SK-MEL-5 (cell line): ENCODE measurements around the gene MAPRE3. TPM values are rescaled to one million over a fixed set of nuclear protein-coding genes. Genes with fewer than 3 reads are reported as not detected.

Experiments used
- DNase-seq: peaks from one replicate; pipeline ENCODE4 v3.0.0-alpha.2; 2016; ENCODE audit warnings: low read depth, low spot score
- in situ Hi-C: cut with HindIII; loops from 2 replicates; pipeline ENCODE4 v1.10.0; 2016; ENCODE audit warnings: low sequenced_read_pairs, high pct_unique_total_duplicates, low pct_unique_long_range_greater_than_20kb
- total RNA-seq: library from RNA; depleted of rRNA; stranded (reverse); fragments of >200 nt; shearing (Covaris generic); gene quantifications from 2 replicates; pipeline ENCODE4 v1.2.3, GENCODE V29; 2014

MAPRE3 gene
- total RNA-seq, 1 experiment from 2014 or later: 3.5 TPM

DNA sequence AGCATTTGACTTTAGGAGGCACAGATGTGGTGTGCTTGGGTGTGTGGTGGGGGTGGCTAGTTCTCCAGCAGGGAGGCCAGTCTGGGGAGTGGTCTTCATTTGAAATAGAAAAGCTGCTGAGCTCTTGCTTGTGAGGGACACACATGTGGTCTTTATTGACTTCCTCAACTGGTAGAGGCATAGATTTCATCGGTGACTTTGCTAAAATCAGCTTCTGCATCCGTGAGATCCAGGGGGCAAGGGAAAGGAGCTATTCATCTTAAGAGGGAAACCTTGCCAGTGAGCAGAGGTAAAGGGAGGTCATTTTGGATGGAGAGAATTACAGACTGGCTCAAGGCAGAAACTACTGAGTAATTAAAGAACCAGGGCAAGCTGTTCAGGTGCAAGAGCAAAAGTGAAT is 4.7 kb downstream of the MAPRE3 start:
- in situ Hi-C loops: no loop called here
- no peak for DNase-seq

DNA sequence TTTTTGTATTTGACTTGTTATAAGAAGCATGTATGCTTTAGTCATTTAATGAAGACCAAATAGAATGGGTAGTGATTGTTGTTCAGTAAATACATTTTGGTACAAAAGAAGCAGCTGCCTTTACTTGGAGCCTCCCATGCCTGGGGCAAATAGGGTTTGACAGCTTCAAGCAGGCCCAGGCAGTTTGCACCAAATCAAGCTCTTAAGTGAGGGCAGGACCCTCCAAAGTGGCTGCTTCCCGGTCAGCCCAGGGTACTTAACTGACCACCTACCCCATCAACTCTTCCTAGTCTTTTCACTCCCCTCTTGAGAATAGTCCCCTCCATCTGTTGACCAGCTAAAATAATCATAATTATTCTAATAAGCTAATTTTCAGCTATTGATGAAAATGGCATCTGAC is 5.2 kb downstream of the MAPRE3 start:
- in situ Hi-C loops: no loop called here
- no peak for DNase-seq

DNA sequence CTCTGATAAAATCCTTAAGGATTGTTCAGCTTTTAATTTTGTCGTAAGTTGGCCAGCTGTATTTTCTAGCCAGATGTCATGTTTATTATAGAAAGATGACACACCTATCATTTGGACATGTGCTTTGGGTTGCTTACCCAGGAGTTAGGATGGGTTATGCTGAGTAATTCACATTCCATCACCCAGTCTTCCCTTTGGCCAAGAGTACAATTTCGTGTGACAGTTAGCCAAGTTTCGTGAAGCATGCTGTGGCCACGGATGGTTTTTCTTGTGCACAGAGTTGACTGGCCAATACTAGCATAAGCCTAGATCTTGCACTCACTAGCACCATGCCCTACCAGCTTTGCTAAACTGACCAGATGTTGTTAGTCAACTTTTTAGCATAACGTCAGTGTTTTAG is 5.8 kb downstream of the MAPRE3 start:
- DNase-seq: no peak
- in situ Hi-C loops: no loop called here

DNA sequence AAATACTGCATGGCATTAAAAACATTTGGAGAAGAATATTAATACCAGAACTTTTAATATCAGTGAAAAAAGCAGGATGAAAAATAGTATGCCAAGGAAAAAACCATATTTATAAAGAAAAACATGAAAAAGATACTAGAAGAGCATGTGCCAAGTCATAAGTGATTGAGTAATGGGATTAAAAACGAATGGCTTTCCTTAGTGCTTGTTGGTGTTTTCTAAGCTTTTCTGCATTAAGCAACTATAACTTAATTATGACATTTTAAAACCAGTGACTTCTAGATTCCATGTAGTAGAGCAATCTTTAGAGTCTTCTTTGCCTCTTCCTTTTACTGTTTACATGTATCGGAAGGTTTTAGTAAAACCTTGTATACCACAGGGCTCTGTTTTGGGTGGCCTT is 6.6 kb downstream of the MAPRE3 start:
- in situ Hi-C loops: no loop called here
- DNase-seq: no peak

DNA sequence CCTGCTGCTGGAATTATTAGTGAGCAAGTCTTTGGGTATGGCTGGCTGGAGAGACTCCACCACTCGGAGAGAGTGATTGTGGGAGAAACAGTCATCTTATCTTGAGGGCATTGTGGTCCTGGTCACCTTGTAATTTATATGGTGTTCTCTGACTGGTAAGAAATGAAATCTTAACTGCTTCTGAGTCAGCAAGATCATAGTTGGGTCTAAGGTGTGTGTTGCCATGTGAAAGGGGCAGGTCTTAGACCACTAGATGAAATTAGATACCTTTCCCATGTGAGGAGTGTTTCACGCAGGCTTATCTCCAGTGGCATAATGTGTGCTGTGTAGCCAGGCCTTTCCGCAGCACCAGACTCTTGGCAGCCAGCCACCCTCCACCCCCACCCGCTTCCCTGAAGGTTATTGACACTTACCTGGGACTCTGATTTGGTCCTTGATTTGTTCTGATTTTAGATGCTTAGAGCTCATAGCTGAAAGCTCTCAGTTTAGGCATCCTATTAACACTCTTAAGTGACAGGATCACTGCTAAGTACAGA is 7.7 kb downstream of the MAPRE3 start:
- in situ Hi-C loops: no loop called here
- DNase-seq: no peak

DNA sequence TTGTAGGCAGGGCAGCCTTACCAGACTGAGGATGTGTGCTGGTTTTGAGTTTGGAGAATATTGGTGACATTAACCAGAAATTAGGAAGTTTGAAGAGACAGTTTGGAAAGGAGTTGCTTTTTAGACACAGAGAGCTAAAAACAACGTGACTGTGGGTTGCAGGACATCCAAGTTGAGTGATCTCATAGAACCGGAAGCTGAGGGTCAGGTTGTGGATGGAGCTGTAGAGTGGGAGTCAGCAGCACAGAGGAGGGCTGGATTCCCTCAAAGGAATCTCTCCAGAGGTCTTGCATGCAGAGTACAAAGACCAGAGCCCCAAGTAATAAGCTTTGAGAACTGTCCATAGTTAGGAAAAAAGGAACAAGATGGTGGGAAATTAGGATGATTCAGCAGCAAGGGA is 9.3 kb downstream of the MAPRE3 start:
- DNase-seq: no peak
- in situ Hi-C loops: no loop called here

DNA sequence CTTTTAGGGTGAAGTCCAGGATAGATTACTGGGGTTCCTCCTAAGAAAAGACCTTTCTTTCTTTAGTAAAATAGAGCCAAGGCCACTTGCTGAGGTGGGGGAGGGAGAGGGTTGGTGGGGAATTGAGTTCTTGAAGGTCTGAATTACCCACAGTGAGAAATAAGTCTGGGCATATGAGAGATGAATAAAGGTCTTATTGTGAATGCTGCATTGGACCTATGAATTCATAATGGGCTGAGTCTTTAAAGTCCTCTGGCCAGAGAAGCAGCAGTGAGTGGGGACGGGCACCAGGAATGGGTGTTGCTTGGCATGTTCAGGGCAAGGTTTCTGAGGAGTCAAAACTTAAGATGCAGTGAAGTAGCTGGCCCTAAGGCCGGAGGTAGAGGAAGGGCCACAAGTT is 10.5 kb downstream of the MAPRE3 start:
- peak; percentile 88 for DNase-seq
- in situ Hi-C loops: no loop called here

DNA sequence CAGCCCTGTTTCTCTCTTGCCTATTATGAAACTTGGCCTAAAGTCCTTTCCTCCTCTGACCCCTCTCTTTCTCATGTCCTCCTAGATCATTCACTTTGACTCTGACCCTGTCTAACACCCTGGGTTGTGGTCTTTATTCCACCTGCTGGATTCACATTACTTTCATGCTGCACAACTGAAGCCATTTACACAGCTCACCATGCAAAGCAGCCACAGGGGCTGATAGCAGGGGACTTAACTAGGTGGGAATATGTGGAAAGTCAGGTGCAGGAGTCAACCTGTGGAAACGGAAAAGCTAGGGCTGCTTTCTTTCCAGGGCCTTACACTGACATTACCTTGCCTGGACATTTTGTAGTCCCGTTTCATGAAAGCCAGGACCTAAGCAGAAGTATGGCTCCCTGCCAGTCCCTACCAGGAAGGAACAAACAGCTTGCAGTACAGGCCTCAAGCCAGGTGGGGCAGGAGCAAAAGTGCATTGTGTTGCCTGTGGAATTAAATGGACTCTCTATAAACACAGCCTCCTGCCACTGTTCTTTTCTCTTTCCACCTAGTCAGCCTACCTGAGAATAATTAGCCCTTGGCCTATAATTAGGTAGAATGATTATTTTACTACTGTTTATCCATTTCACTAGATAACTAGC is 11.8 kb downstream of the MAPRE3 start:
- in situ Hi-C loops: no loop called here
- peak; percentile 65 for DNase-seq

DNA sequence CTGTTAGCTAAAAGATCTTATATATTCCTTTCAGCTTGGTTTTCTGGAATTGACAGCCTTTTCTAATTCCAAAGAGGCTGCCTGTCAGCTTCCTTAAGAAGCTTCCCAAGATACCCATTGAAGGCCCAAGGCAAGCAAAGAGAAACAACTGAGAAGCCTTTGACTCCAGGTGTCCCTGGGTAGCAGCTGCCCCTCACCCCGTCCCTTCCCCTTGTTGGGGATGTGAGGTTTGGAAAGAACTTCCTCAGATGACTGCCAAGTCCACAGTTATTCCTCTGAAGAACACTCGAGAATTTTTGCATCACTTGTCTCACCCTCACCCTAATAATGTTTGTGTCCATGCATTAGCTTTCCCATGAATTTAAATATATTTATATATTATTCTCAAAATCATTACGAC is 13.3 kb downstream of the MAPRE3 start:
- in situ Hi-C loops: no loop called here
- DNase-seq: no peak

DNA sequence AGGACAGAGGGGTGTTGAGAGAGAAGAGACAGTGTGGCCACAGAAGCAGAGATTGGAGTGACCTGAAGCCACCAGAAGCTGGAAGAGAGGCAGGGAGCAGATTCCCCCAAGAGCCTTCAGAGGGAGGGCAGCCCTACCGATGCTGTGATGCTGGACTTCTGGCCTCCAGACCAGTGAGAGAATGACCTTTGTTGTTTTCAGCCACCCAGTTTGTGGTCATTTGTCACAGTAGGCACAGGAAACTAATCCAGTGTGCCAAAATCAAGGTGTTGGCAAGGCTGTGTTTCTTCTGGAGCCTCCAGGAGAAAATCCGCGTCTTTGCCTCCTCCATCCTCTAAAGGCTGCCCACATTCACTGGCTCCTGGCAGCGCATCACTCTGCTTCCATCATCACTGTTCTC is 15.4 kb downstream of the MAPRE3 start:
- in situ Hi-C loops: no loop called here
- no peak for DNase-seq

DNA sequence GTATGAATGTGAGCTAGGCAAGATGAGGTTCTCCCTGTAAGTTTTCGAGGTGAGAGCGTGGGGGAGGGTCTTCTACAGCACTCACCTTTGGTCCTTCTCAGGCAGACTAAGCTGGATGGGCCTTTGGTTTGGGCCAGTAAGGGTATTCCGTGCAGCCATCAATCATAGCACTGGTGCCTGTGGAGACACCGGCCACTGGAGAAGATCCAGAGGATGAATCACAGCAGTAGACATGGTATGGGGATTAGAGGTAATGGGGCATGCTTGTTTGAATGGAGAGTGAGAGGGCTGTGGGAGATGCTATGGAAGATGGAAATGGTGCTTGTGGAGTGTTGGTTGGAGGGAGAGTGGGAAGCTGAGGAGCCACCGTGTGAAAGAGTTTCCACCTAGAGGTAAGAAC is 16.1 kb downstream of the MAPRE3 start:
- in situ Hi-C loops: no loop called here
- no peak for DNase-seq

DNA sequence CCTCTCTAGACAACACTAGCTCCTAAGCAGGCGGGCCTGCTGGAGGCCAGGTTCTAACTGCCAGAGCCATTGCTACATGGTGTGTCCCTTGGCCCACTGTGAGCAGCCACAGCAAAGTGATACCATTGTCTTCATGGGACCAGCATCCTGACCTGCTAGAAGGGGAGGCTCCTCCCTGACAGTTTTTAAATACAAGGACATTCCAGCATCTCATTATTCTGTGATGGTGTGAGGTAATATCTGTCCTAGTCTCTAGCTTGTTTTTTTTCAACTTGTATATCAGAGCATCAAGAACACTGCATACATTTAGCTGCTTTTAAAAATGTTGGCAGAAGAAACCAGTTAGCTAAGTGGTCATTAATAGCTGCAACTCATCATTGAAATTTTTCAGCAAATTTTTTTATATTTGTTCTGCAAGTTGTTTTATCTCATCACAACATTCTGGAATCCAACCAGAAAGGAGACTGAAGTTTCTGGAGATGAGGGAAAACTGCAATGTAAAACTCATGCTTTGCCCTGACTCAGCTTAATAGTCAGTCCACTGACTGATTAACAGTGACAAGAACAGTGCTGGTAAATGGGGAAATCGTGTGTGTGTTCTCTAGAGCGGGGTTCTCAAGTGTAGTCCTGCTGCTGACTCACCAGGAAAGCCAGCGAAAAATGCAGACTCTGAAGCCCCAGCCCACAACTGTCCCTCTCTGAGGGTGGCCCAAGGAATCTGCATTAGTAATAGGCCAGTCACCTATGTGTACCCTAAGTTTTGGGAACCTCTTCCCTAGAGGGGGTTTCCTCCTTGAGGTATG is 17.8 kb downstream of the MAPRE3 start:
- no peak for DNase-seq
- in situ Hi-C loops: no loop called here

DNA sequence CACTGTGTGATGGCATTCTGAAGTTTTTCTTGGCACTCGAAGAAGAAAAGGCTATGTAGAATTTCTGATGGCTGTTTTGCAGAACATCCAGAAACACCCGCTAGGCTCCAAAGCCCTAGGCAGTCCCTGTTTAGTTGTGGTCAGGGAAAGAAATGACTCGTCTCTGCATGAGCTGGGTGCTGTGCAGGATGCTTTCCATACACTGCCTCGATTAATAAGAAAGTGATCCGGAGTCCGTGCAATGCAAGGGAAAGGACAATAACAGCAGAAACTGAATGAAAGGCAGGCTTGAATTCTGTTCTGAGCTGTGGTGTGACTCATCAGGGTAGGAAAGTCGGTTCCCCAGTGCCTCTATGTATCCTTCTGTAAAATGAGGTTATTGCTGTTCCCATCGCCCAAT is 18.7 kb downstream of the MAPRE3 start:
- in situ Hi-C loops: no loop called here

DNA sequence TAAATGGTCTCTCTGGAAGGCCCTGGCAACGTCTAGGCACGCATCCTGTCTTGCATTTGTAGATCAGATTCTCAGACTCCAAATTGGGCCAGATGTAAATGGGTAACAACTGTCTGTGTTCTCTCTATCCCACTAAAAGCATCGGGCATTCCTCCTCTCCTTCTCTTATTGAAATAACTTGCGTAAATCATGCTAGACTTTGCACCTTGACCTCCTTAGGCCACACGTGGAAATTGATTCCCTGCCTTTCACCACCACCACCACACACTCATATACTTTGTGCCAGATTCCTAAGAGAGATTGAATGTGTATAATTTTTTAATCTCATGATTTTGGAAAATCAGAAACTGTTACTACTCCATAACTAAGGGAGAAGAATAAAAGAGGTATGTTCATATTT is 21.3 kb downstream of the MAPRE3 start:
- in situ Hi-C loops: no loop called here
- DNase-seq: no peak

More for the DNA sequence above, 18.7 kb downstream of the MAPRE3 start:
- peak; percentile 60 for DNase-seq

DNA sequence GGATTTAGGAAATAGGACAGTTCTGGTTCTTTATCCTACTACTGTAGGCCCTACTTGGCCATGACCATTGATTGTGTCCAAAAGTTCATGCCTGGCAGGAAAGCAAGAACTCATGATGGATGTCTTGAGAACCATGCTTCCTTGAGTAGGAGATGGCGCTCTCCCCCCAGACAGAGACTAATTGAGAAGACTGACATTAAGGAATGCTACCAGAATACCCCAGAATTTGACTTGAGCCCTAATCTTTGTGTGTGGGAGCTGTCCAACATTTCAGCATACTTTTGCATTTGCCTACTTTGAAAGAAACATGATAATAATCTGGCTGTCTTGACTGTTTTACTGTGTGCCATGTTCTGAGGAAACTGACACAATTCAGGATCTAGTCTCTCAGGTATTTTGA is 23.3 kb downstream of the MAPRE3 start:
- in situ Hi-C loops: no loop called here
- DNase-seq: no peak

DNA sequence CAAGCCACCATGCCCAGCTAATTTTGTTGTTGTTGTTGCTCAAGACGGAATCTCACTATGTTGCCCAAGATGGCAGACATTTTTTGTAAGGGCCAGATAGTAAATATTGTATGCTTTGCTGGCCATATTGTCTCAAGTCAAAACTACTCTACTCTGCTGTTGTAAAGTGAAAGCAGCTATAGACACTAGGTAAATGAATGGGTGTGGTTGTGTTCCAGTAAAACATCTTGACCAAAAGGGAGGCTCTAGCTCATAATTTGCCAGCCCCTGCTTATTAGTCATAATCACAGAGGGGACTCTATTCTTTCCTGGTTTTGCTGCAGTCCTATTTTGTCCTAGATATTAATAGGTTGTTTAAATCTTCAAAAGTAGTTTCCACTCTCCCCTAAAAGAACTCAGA is 24.5 kb downstream of the MAPRE3 start:
- no peak for DNase-seq
- in situ Hi-C loops: no loop called here

DNA sequence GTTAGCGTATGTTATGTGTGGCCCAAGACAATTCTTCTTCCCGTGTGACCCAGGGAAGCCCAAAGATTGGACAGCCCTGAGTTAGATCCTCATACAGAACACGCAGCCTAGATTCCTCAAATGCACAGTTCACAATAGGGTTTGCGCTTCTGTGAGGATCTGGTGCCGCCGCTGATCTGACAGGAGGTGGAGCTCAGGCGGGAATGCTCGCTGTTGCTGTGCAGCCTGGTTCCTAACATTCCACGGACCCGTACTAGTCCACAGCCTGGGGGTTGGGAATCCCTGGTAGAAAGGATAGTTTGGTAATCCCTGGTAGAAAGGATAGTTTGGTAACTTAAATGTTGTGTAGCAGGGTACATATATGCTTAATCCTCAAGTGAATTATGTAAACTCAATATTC is 27.0 kb downstream of the MAPRE3 start:
- no peak for DNase-seq
- in situ Hi-C loops: no loop called here

DNA sequence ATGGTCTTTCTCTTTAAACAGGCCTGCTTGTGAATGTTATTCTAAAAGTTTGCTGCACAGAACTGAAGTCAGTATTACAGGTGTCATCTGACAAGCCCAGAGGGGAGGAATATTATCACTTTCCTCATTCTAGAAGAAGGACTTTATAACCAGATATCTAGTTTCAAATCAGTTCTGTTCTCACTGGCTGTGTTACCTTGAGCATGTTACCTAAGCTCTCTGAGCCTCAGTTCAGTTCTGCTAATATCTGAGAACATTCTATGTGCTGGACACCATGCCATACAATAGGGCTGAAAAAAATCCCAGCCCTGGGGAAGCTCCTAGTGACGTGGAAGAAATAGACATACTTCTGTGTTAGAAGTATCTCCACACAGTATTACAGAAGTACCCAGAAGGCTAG is 27.9 kb downstream of the MAPRE3 start:
- in situ Hi-C loops: no loop called here
- DNase-seq: no peak

DNA sequence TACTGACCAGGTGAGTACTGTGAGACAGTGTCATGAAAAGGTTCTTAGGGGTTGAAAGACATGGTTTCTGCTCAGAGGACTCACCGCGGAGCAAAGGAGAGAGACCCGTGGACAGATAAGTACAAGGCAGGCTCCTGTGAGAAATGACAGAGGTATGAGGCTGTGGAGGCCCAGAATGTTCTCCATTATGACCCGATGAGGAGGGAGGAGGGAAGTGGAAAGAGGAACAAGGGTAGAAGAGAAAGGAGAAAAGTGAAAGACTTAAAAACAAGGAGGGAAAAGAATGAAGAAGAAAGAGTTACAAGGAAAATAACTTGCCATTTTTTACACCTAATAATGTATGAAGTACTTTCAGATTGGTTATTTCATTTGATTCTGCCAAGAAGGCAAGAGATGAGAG is 29.8 kb downstream of the MAPRE3 start:
- in situ Hi-C loops: no loop called here
- no peak for DNase-seq
